HG03460 (cell line): Measurements from ENCODE around the gene LRRC52.
"Not testable (repeated sequence)": the region's sequence is repeated elsewhere in the genome, so short reads cannot be mapped to it uniquely, and the experiment has no call there.

ENCODE experiments used
- ATAC-seq: cut with Tn5 transposase; IDR thresholded peaks from one replicate; pipeline ENCODE4 v1.9.1; 2021; ENCODE audit not compliant: unreplicated experiment

Gene LRRC52

GRCh38 chr1:165580931-165581871, 37.4 kb downstream of the LRRC52 start:
- ATAC-seq, result no peak

- no peak for ATAC-seq
Observed at GRCh38 chr1:165581926-165582325, 38.1 kb downstream of the LRRC52 start.

GRCh38 chr1:165586398-165586797, 42.6 kb downstream of the LRRC52 start:
- no peak for ATAC-seq

GRCh38 chr1:165591391-165591790, 47.6 kb downstream of the LRRC52 start:
- not testable (repeated sequence) for ATAC-seq

GRCh38 chr1:165592945-165593823, 49.4 kb downstream of the LRRC52 start:
- no peak for ATAC-seq

GRCh38 chr1:165595246-165595938, 51.6 kb downstream of the LRRC52 start:
- no peak for ATAC-seq

GRCh38 chr1:165597883-165598675, 54.3 kb downstream of the LRRC52 start:
- peak; percentile 97 for ATAC-seq

- no peak for ATAC-seq
Observed at GRCh38 chr1:165598676-165599059, 54.9 kb downstream of the LRRC52 start.

GRCh38 chr1:165600793-165601192, 57.0 kb downstream of the LRRC52 start:
- ATAC-seq, result no peak

- no peak for ATAC-seq
Observed at GRCh38 chr1:165603810-165604209, 60.0 kb downstream of the LRRC52 start.

GRCh38 chr1:165605246-165605645, 61.4 kb downstream of the LRRC52 start:
- ATAC-seq, result no peak

GRCh38 chr1:165606676-165607075, 62.9 kb downstream of the LRRC52 start:
- not testable (repeated sequence) for ATAC-seq

- ATAC-seq, result no peak
Observed at GRCh38 chr1:165610866-165611265, 67.1 kb downstream of the LRRC52 start.

GRCh38 chr1:165612062-165612461, 68.3 kb downstream of the LRRC52 start:
- no peak for ATAC-seq
